DMS153 treated with DMSO at 0.1 percent for 48 hours (cell line): ENCODE data around the gene CD3E.
A peak's percentile ranks its signal among the peaks of the same experiment; 100 is the strongest.
"Not testable (repeated sequence)": the region's sequence is repeated elsewhere in the genome, so short reads cannot be mapped to it uniquely, and the experiment has no call there.

Source experiments
- DNase-seq: peaks from one replicate; lab custom pipeline; 2025; ENCODE audit not compliant: unreplicated experiment; lab: John Stamatoyannopoulos, UW

CD3E gene

DNA sequence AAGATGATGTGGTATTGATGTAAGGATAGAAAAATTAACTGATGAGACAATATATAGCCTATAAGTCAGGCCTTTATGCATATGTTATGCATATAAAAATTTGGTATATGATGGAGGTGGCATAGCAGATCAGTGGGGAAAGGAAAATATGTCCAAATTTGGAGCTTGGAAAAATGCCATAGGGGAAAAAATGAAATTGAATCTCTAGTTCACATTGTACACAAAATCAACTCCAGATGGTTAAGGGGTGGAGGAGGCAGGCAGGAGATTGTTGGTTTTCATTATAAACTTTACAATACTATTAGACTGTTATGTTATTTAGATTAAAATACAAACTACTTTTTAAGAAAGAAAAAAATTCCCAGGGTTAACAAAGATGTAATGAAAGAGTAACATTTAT, 15.1 kb upstream of the CD3E start:
- DNase-seq: no peak

DNA sequence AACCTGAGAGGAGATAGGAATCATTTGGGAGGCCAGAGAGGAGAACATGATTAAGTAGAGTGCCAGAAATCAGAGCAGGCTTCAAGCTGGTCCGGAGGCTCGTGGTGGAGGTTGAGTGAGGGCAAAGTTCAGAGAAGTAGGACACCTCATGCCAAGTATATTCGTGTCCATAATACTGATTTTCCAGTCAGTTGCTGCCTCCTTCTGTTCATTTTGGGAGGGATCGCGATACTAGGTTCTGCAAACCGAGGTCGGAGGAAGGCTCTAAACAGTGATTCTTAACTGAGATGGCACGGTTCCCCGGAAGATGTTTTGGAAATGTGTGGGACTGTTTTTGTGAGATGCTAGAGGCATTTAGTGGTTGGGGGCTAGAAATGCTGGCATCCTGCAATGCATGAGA, 13.6 kb upstream of the CD3E start:
- no peak for DNase-seq

GRCh38 chr11:118291477-118292135, 12.9 kb upstream of the CD3E start:
- no peak for DNase-seq

DNA sequence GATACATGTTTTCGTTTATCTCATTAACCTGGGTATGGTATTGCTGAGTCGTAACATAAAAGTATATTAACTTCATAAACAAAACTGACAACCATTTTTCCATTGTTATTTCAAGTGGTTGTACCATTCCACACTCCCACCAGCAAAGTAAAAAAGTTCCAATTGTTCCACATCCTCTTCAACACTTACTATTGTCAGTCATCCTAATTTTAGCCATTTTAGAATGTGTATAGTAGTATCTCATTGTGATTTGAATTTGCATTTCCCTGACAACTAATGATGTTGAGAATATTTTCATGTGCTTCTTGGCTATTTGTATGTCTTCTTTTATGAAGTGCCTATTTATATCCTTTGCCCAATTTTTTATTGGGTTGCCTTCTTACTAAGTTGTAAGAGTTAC, 10.5 kb upstream of the CD3E start:
- no peak for DNase-seq

DNA sequence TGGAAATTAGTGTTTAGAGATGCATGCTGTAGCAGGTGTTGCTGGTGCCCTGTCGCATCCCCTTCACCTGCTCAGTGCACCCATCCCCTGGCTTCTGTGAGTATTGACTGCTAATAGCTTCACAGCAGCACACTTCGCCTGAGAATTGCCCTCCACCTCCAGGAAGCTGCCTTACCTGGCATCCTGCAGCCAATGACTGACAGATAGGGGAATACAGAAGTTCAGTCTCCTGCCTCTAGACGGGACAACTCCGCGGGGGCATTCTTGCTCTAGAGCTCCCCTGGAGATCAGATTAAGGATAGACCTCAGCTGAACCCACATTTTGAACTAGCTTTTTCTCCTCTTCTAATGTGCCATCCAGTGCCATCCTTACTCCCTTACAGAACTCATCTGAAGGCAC, 9.3 kb upstream of the CD3E start:
- no peak for DNase-seq

GRCh38 chr11:118295815-118296454, 8.6 kb upstream of the CD3E start:
- peak; percentile 1 for DNase-seq

- no peak for DNase-seq
These were observed 2.8 kb upstream of the CD3E start for GRCh38 chr11:118301600-118302195.

- no peak for DNase-seq
These were observed 333 bp upstream of the CD3E start for GRCh38 chr11:118304227-118304567.

DNA sequence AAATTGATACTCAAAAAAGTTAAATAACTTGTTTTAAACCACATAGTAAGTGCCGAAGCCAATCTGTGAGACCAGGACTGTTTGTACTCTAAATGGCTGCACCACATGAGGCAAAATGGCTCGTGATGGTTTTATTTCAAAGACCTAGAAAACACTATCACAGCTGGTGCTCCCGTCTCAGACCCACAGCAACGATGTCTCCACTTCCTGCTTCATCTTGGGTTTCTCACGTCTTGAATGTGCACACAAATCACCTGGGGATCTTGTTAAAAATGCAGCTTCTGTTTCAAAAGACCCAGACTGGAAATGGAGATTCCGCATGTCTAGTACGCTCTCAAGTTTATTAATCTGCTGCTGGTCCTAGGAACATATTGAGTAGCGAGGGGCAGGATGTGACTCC, 1.2 kb downstream of the CD3E start:
- DNase-seq: no peak

GRCh38 chr11:118306556-118306955, 2.0 kb downstream of the CD3E start:
- no peak for DNase-seq

DNA sequence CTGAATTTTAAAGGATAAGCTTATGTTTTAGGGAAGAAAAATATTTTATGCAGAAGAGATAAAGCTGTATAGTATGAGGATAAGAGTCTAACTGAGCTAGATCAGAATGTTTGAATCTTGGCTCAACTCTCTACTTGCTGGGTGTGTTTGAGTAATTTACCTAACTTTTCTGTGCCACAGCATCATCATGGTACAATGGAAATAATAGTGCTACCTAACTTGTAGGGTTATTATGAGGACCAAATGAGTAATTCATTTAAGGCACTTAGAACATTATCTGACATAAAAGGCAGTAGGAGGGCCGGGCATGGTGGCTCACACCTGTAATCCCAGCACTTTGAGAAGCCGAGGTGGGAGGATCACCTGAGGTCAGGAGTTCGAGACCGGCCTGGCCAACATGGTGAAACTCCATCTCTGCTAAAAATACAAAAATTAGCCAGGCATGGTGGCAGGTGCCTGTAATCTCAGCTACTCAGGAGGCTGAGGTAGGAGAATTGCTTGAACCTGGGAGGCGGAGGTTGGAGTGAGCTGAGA, 4.5 kb downstream of the CD3E start:
- DNase-seq: not testable (repeated sequence)

DNA sequence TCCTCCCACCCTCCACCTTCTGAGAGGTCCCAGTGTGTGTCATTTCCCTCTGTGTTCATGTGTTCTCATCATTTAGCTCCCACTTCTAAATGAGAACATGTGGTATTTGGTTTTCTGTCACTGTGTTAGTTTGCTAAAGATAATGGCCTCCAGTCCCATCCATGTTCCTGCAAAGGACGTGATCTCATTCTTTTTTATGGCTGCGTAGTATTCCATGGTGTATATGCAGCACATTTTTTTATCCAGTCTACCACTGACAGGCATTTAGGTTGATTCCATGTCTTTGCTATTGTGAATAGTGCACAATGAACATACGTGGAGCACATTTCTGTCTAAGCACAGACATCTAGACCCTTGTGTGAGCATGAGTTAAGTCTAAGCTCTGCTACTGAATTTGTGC, 5.7 kb downstream of the CD3E start:
- no peak for DNase-seq

DNA sequence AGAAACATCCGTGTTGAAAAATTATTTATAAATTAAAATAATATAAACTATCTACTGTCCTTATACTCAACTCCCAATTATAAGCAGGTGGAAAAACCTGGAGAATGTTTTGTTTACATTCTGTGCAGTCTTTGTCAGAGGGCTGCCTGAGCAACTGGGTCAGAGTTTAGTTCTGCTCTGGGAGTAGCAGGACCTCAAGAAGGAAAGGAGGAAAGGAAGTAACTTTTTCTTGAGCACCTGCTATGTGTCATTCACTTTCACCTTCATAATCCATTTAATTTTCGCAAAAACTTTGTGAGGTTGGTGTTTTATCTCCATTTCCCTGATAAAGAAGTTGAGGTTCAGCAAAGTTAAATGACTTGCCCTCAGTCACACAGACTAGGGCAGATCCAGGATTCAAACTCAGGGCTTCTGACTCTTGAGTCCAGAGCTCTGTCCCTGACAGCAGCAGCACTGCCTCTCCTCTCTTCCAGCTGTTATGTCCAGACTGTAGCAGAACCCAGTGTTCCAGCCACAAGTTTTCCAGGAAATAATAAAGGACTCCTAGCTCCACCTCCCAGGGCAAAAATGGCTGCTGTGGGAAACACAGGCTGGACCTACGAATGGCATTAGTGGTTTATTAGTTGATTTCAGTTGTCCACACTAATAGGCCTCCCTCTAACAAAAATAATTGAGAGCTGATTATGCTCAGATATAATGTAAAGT, 6.4 kb downstream of the CD3E start:
- DNase-seq: no peak

DNA sequence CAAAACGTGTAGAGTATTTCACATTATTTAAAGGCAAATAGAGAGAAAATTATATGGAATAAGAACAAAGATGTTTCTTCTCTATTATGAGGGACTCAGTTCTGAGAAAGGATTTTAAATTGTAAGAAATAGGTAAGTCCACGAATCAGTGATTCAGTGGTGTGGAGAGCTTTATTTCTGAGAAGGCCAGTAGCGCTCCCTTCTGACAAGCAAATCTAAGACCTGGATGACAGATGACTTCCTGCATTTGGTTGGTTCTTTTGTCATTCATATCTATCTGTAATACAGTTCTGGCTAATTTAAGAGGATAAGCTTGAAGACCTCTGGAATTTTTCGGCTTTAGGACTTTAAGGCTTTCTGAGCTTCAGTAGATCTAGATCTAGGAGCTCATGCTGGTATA, 7.0 kb downstream of the CD3E start:
- no peak for DNase-seq

- no peak for DNase-seq
These were observed 7.8 kb downstream of the CD3E start for GRCh38 chr11:118312328-118312727.

GRCh38 chr11:118313242-118313641, 8.7 kb downstream of the CD3E start:
- no peak for DNase-seq

DNA sequence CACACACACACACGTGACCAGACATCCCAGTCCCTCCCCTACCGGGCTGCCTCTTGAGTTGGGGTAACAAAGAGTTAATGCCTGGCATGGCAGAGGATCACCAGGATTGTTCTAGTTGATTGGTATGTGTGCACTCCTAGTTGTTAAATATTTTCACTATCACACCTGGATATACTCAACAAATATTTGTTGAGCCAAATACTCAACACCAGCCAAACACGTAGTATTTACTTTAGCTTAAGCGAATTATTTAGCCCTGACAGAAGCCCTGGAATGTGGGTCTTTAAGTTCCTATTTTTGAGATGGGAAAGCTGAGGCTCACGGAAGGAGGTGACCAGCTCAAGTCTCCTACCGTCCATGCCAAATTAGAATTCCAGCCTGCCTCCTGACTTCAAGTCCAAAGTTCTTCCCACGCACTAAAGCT, 10.5 kb downstream of the CD3E start:
- no peak for DNase-seq

DNA sequence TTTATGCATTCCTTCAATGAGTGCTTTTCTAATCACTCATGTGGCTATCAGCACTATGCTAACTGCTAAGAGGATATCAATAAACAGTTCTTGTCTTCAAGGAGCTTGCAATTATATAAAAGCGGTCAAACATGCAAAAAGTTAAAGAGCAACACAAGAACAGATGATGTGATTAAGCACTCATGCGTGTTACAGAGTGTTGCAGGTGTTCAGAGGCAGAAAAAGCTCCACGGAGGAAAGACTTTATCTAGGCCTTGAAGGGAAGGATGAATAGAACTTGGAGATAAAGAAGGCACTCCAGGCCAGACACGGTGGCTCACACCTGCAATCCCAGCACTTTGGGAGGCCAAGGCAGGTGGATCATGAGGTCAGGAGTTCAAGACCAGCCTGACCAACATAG, 13.6 kb downstream of the CD3E start:
- DNase-seq: no peak

DNA sequence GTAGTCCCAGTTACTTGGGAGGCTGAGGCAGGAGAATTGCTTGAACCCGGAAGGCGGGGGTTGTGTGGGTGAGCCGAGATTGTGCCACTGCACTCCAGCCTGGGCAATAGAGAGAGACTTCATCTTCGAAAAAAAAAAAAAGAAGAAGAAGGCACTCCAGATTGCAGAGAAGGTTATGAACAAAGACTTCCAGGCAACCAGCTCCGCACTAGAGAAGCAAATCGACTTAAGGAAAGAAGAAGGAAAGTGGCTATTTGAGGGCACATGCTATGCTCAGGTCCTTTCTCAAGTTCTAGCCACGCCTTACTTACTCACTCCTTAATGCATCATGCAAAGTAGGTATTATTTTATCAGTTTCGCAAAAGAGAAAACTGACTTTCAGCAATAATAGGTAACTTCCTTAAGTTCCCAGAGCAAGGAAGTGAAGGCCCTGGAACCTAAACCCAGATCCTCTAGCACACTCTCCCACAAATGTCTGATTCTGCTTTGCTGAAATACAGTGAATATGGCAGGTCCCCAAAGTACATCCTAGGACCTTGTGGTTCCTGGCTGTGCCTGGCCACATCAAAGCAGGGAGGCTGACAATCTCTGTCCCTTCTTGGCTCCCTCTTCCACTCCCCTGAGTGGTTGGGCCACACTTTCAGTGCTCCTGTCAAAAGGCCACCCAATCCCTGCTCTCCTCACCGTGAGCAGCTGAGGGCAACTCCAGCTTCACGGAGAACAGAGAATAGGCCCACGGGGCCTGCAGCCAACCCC, 14.2 kb downstream of the CD3E start:
- no peak for DNase-seq

DNA sequence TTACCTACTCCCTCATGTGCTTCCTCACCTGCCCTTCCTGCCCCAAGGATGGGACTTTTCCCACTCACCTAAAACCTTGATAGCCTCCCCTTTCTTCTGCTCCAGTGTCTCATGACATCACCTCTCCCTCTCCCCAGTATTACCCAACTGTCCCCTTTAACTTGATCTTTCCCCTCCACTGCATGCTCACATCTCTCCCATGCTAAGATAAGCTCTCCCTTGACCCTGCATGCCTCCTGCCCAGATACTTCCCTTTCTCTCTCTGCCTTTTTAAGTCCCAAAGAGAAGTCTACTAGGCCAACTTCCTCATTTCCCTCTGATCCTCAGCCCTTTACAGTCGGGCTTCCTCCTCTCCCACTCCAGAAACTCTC, 14.8 kb downstream of the CD3E start:
- DNase-seq: no peak

- no peak for DNase-seq
These were observed 16.0 kb downstream of the CD3E start for GRCh38 chr11:118320515-118320914.
